HL-60/S4 treated with phorbol 12-myristate 13-acetate at 8.2 ng/mL for 4 days and 3 days (cell line): ENCODE measurements around the gene EEF2KMT.
"Not testable (repeated sequence)": the region's sequence is repeated elsewhere in the genome, so short reads cannot be mapped to it uniquely, and the experiment has no call there.

Source experiments
- in situ Hi-C: fragments of 300-500 bp; cut with MboI; formaldehyde crosslinking; loops from 2 replicates; pipeline ENCODE4 v1.15.0; 2022; ENCODE audit warnings: low sequenced_read_pairs

EEF2KMT gene

GRCh38 chr16:5096437-5097060 lies 1.0 kb downstream of the EEF2KMT start:
- in situ Hi-C loops = loop anchor here (25.0 kb wide), 1 partner anchor 234 kb away; no protein-coding TSS in a partner anchor

- in situ Hi-C loops = loop anchor here (25.0 kb wide), 1 partner anchor 233 kb away; no protein-coding TSS in a partner anchor
Observed at GRCh38 chr16:5095145-5095830, 2.3 kb downstream of the EEF2KMT start.

- in situ Hi-C loops = loop anchor here (25.0 kb wide), 1 partner anchor 231 kb away; no protein-coding TSS in a partner anchor
Observed at GRCh38 chr16:5093746-5094145, 3.8 kb downstream of the EEF2KMT start.

- in situ Hi-C loops = loop anchor here (25.0 kb wide), 1 partner anchor 231 kb away; no protein-coding TSS in a partner anchor
Observed at GRCh38 chr16:5093081-5093480, 4.5 kb downstream of the EEF2KMT start.

GRCh38 chr16:5090592-5090991 lies 7.0 kb downstream of the EEF2KMT start:
- in situ Hi-C loops = loop anchor here (25.0 kb wide), 1 partner anchor 228 kb away; no protein-coding TSS in a partner anchor

- in situ Hi-C loops = loop anchor here (25.0 kb wide), 1 partner anchor 228 kb away; no protein-coding TSS in a partner anchor
Observed at GRCh38 chr16:5089911-5090555, 7.6 kb downstream of the EEF2KMT start.

GRCh38 chr16:5088936-5089335 lies 8.7 kb downstream of the EEF2KMT start:
- in situ Hi-C loops = loop anchor here (25.0 kb wide), 1 partner anchor 227 kb away; no protein-coding TSS in a partner anchor

GRCh38 chr16:5088086-5088790 lies 9.4 kb downstream of the EEF2KMT start:
- in situ Hi-C loops = loop anchor here (25.0 kb wide), 1 partner anchor 226 kb away; no protein-coding TSS in a partner anchor

GRCh38 chr16:5085716-5086115 lies 11.9 kb downstream of the EEF2KMT start:
- in situ Hi-C loops = loop anchor here (25.0 kb wide), 1 partner anchor 223 kb away; no protein-coding TSS in a partner anchor

- in situ Hi-C loops = loop anchor here (25.0 kb wide), 1 partner anchor 223 kb away; no protein-coding TSS in a partner anchor
Observed at GRCh38 chr16:5084802-5085201, 12.8 kb downstream of the EEF2KMT start.

- in situ Hi-C loops = loop anchor here (25.0 kb wide), 1 partner anchor 222 kb away; no protein-coding TSS in a partner anchor
Observed at GRCh38 chr16:5084099-5084731, 13.4 kb downstream of the EEF2KMT start.

- in situ Hi-C loops = loop anchor here (25.0 kb wide), 1 partner anchor 221 kb away; no protein-coding TSS in a partner anchor
Observed at GRCh38 chr16:5083646-5084045, 13.9 kb downstream of the EEF2KMT start.

GRCh38 chr16:5080996-5081395 lies 16.6 kb downstream of the EEF2KMT start:
- in situ Hi-C loops = loop anchor here (25.0 kb wide), 1 partner anchor 219 kb away; no protein-coding TSS in a partner anchor

- in situ Hi-C loops = loop anchor here (25.0 kb wide), 1 partner anchor 218 kb away; no protein-coding TSS in a partner anchor
Observed at GRCh38 chr16:5080461-5080860, 17.1 kb downstream of the EEF2KMT start.

- in situ Hi-C loops = loop anchor here (25.0 kb wide), 1 partner anchor 216 kb away; no protein-coding TSS in a partner anchor
Observed at GRCh38 chr16:5078626-5079025, 19.0 kb downstream of the EEF2KMT start.

GRCh38 chr16:5077304-5077703 lies 20.3 kb downstream of the EEF2KMT start:
- in situ Hi-C loops = loop anchor here (25.0 kb wide), 1 partner anchor 215 kb away; no protein-coding TSS in a partner anchor

GRCh38 chr16:5075637-5076036 lies 22.0 kb downstream of the EEF2KMT start:
- in situ Hi-C loops = loop anchor here (25.0 kb wide), 1 partner anchor 213 kb away; no protein-coding TSS in a partner anchor

GRCh38 chr16:5073771-5074170 lies 23.8 kb downstream of the EEF2KMT start:
- in situ Hi-C loops = not testable (repeated sequence)

- in situ Hi-C loops = no loop called here
Observed at GRCh38 chr16:5073279-5073629, 24.3 kb downstream of the EEF2KMT start.
